GM21737 (cell line): Measurements from ENCODE around the gene RPAP3.
A peak's percentile ranks its signal among the peaks of the same experiment; 100 is the strongest.
"Not testable (repeated sequence)": the region's sequence is repeated elsewhere in the genome, so short reads cannot be mapped to it uniquely, and the experiment has no call there.

ENCODE experiments used
- ATAC-seq: cut with Tn5 transposase; IDR thresholded peaks from one replicate; pipeline ENCODE4 v1.9.1; 2021; ENCODE audit warnings: mild to moderate bottlenecking, moderate library complexity; ENCODE audit not compliant: unreplicated experiment

Gene RPAP3

GRCh38 chr12:47687636-47688035, 18.2 kb downstream of the RPAP3 start:
- no peak for ATAC-seq

- no peak for ATAC-seq
Observed at GRCh38 chr12:47686645-47687240, 19.1 kb downstream of the RPAP3 start.

- no peak for ATAC-seq
Observed at GRCh38 chr12:47679785-47680184, 26.0 kb downstream of the RPAP3 start.

- no peak for ATAC-seq
Observed at GRCh38 chr12:47672068-47672467, 33.8 kb downstream of the RPAP3 start.

- not testable (repeated sequence) for ATAC-seq
Observed at GRCh38 chr12:47667935-47668334, 37.9 kb downstream of the RPAP3 start.

GRCh38 chr12:47652521-47653234, 53.2 kb downstream of the RPAP3 start:
- no peak for ATAC-seq

GRCh38 chr12:47651368-47652254, 54.2 kb downstream of the RPAP3 start:
- peak; percentile 64 for ATAC-seq

- peak; percentile 61 for ATAC-seq
Observed at GRCh38 chr12:47650469-47650868, 55.4 kb downstream of the RPAP3 start.

GRCh38 chr12:47649381-47649780, 56.4 kb downstream of the RPAP3 start:
- ATAC-seq: no peak

GRCh38 chr12:47648056-47648579, 57.7 kb downstream of the RPAP3 start:
- ATAC-seq: no peak

GRCh38 chr12:47642310-47642709, 63.5 kb downstream of the RPAP3 start:
- ATAC-seq: not testable (repeated sequence)

- ATAC-seq: no peak
Observed at GRCh38 chr12:47636908-47637780, 68.7 kb downstream of the RPAP3 start.

- not testable (repeated sequence) for ATAC-seq
Observed at GRCh38 chr12:47635770-47636169, 70.1 kb downstream of the RPAP3 start.

GRCh38 chr12:47634127-47634526, 71.7 kb downstream of the RPAP3 start:
- ATAC-seq: no peak

- ATAC-seq: no peak
Observed at GRCh38 chr12:47621960-47622359, 83.9 kb downstream of the RPAP3 start.

GRCh38 chr12:47617476-47617875, 88.4 kb downstream of the RPAP3 start:
- no peak for ATAC-seq

GRCh38 chr12:47616440-47616839, 89.4 kb downstream of the RPAP3 start:
- ATAC-seq: no peak

GRCh38 chr12:47615711-47616110, 90.1 kb downstream of the RPAP3 start:
- no peak for ATAC-seq

GRCh38 chr12:47614521-47614920, 91.3 kb downstream of the RPAP3 start:
- ATAC-seq: no peak

GRCh38 chr12:47612953-47613352, 92.9 kb downstream of the RPAP3 start:
- ATAC-seq: no peak
